HG03575 (cell line): ENCODE measurements around the gene FBXO10.
A peak's percentile ranks its signal among the peaks of the same experiment; 100 is the strongest.

ENCODE experiments used
- ATAC-seq: cut with Tn5 transposase; IDR thresholded peaks from one replicate; pipeline ENCODE4 v1.9.1; 2021; ENCODE audit not compliant: unreplicated experiment, insufficient number of reproducible peaks, low FRiP score; ENCODE audit errors: extremely low read depth

FBXO10 gene

DNA sequence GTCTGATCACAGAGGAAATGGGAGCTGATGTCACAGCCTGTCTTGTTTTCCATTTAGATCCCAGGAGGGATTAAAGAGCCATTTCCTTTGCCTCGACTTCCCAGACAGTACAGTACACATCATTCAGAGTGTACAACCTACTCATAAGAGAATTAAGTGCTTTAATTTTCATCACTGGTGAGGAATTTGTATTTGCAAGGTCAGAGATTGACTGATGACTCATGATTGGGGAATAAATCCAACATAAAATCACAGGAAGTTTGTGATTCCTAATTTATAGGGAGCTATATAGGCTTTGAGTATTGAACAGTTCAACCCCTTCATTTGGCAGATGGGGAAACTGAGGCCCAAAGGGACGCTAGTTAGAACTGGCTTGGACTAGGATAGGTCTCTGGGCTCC lies 20.3 kb upstream of the FBXO10 start:
- ATAC-seq = no peak

DNA sequence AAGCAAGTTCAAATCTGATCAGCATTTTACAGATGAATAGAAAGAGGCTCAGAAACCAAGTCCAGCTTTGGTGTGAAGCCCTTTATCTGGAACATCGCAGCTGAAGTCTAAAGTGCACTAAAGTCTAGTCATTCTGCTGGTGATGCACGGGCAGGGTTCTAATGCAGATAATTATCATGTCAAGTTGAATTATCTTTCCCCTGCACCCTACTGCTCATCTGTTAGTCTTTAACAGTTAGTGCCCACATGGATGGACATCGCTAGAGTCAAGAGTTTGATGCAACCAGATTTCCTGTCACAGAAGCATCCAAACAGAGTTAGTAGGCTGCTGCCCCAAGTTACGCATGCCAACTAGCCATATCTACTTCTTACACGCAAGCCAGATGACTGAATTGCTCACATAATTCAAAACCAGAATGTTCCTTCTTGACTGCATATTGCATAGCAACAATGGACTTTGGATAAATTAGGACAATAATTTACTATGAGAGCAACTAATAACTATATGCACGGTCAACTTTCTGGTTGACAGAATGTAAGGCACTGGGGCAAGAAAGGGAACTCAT lies 17.8 kb upstream of the FBXO10 start:
- no peak for ATAC-seq

- peak; percentile 47 for ATAC-seq
These were observed 16.1 kb upstream of the FBXO10 start, which contains the start of gene TOMM5 for GRCh38 chr9:37592108-37592951. Gene TOMM5, minus strand, starts transcription at chr9:37592597. Its CDS starts 65 bp downstream, at chr9:37592532.

GRCh38 chr9:37587521-37587920 lies 11.3 kb upstream of the FBXO10 start:
- no peak for ATAC-seq

DNA sequence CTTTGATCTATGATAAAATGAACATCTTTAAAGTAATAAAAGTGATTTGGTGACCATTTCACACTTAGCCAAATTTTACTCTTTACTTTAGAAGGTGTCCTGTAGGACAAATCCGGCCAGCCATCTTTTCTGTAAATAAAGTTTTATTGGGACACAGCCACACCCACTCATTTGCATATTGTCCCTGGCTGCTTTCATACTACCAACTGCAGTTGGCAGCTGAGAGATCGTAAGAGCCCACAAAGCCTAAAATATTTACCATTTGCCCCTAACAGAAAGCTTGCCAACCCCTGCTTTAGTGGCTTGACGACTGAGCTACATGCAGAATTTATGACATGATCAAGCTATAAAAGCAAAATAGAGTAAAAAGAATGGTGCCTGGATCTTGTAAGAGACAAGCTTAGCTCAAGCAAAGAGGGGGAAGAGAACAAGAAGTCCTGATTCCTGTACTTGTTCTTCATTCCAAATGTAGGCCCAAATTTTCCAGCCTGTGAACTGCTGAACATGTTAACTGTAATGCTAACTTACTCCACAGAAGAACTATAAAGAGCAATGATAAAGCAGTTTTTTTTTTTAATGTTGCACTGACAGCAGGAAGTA lies 7.4 kb upstream of the FBXO10 start:
- ATAC-seq = no peak

GRCh38 chr9:37582548-37583157 lies 6.5 kb upstream of the FBXO10 start:
- ATAC-seq = no peak

DNA sequence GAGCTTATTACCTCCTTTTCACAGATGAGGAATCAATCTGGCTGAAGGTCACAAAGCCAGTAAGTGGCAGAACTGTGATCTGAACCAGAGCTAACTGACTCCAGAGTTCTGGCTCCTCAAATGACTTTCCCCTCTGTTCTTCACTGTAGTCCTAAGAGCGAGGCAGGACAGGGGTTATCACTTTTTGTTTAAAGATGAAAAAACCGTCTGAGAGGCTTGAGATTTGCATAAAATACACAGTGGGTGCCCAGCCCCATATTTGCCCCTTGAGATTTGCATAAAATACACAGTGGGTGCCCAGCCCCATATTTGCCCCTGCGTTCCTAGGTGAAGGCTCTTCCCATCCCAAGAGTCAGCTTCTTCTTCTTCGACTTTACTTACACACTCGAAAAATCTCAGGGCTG lies 667 bp downstream of the FBXO10 start:
- no peak for ATAC-seq

DNA sequence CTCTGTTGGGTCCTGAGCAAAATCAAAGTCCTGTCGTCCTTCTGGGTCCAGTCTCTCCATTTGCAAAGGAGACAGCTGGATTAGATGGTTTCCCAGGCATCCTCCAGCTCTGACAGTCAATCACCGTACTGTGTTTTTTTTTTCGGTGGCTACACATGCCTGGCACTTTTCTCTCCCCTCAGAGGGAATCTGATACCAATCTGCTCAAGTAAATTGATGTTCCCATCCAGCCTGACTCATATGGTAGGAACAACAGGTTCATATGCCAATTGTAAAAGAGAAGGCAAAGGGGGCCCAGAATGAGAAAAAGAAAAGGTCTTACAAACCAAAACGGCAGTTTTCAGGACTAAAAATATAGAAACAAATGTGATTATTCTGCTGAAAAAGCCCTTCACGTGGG lies 1.2 kb downstream of the FBXO10 start:
- ATAC-seq = no peak

DNA sequence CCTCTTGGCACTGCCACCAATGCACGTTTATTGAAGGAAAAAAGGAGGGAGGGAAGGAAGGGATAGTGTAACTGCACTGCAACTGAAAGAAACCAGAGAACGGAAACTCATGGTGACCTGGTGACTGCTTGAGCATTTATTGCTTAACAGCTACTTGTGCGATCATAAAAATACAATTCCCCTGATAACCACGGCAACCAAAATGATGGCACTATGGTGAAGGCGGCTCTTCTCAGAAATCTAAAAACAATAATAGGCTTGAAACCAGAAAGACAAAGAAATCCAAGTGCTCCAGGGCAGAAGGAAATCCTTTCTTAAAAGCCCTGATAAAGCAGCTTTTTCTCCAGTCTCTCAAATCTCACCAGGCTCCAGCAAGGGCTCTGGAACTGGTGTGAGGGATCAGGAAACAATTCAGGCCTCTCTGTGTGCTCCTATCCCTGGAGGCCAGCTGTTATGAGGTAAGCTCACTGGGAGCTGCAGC lies 1.9 kb downstream of the FBXO10 start:
- ATAC-seq = no peak

DNA sequence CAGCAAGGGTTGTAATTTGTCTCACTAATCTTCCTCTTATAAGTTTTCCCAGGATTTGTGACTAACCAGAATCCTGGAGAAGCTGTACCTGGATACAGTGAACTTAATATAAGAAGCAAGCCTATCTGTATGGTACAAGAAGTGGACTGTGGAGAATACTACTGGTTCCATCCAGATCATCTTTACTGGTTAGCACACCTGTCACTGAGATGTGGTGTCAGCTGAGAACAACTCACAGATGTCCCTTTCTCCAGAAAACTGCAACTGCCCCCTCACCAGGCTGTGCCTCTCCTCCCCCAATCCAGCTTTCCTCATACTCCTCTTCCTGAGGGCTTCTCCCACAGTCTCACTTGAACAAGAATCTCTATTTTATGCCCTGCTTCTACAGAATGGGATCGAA lies 4.9 kb downstream of the FBXO10 start:
- no peak for ATAC-seq

DNA sequence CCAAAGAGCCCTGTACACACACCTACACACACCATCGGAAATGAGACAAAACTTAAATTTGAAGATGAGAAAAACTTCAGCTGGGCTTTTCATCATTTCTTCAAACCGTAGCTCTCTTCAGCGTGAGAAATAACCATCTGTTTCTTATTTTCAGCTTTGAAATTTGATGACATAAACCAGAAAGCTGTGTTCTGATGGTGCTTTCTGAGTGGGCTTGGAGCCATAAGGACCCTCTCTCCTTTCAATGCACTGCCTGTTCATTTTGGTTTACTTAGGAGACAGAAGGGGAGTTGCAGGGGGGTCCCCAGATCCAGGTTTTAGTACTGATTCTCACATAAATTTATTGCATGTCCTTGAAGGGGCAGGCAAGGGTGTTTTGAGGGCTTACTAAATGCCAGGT lies 9.5 kb downstream of the FBXO10 start:
- no peak for ATAC-seq

GRCh38 chr9:37565661-37566618 lies 10.2 kb downstream of the FBXO10 start:
- peak; percentile 64 for ATAC-seq

DNA sequence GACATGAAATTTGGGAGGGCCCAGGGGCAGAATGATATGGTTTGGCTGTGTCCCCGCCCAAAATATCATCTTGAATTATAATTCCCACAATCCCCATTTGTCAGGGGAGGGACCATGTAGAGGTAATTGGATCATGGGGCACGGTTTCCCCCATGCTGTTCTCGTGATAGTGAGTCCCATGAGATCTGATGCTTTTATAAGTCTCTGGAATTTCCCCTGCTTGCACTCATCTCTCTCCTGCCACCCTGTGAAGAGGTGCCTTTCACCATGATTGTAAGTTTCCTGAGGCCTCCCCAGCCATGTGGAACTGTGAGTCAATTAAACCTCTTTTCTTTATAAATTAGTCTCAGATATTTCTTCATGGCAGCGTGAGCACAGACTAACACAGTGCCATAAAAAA lies 11.3 kb downstream of the FBXO10 start:
- no peak for ATAC-seq

- no peak for ATAC-seq
These were observed 12.2 kb downstream of the FBXO10 start for GRCh38 chr9:37563806-37564513.

GRCh38 chr9:37562826-37563225 lies 13.4 kb downstream of the FBXO10 start:
- no peak for ATAC-seq

DNA sequence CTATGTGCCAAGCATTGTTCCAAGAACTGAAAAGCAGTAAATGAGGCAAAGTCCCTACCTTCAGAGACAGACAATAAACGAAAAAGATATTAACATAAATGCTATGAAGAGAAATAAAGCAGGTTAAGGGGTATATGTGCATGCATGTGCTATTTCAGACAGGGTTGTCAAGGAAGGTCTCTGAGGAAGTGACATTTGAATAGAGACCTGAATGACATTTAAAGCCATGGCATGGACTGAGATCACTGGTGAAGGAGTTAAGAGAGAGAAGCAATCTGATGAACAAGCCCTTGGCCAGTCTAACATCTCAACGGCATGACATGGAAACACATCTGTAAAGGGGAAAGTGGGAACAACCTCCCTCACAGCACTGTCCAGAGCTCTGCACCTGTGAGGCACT lies 14.5 kb downstream of the FBXO10 start:
- no peak for ATAC-seq

GRCh38 chr9:37559855-37560592 lies 16.2 kb downstream of the FBXO10 start:
- ATAC-seq = no peak
